HG03378 (cell line): ENCODE measurements around the gene SERF2.
"Not testable (repeated sequence)": the region's sequence is repeated elsewhere in the genome, so short reads cannot be mapped to it uniquely, and the experiment has no call there.

Source experiments
- ATAC-seq: cut with Tn5 transposase; IDR thresholded peaks from one replicate; pipeline ENCODE4 v1.9.1; 2021; ENCODE audit warnings: mild to moderate bottlenecking, moderate library complexity; ENCODE audit not compliant: unreplicated experiment

SERF2 gene

GRCh38 chr15:43826508-43827341 lies 34.6 kb downstream of the SERF2 start, which contains the start of gene WDR76:
WDR76 (plus strand) TSS chr15:43827002; CDS start chr15:43827033, 31 bp downstream.
- ATAC-seq: no peak

- no peak for ATAC-seq
Observed at GRCh38 chr15:43828061-43828657, 36.0 kb downstream of the SERF2 start.

- ATAC-seq: not testable (repeated sequence)
Observed at GRCh38 chr15:43829951-43830540, 37.9 kb downstream of the SERF2 start.

GRCh38 chr15:43830691-43831275 lies 38.7 kb downstream of the SERF2 start:
- ATAC-seq: not testable (repeated sequence)

- not testable (repeated sequence) for ATAC-seq
Observed at GRCh38 chr15:43831519-43832052, 39.5 kb downstream of the SERF2 start.

GRCh38 chr15:43832485-43832884 lies 40.4 kb downstream of the SERF2 start:
- not testable (repeated sequence) for ATAC-seq

GRCh38 chr15:43845421-43845820 lies 53.3 kb downstream of the SERF2 start:
- ATAC-seq: no peak
